Endothelial cell of umbilical vein (primary cell): ENCODE results near the gene FOXA1.

Source experiments
- EZH2 ChIP-seq: IDR thresholded peaks from 2 replicates; pipeline ENCODE4 v1.6.1; 2012; ENCODE audit warnings: borderline replicate concordance, low read depth, mild to moderate bottlenecking, moderate library complexity, low read length, inconsistent platforms; ENCODE audit not compliant: severe bottlenecking
- GATA2 ChIP-seq: IDR thresholded peaks from 2 replicates; pipeline ENCODE4 v1.7.0; 2011; ENCODE audit warnings: low read depth, mild to moderate bottlenecking, moderate library complexity, mixed read lengths, low read length; ENCODE audit not compliant: insufficient read length, insufficient read depth
- JUN ChIP-seq: IDR thresholded peaks from 2 replicates; pipeline ENCODE4 v1.6.1; 2011; ENCODE audit warnings: borderline replicate concordance, low read depth; ENCODE audit not compliant: insufficient read length, insufficient read depth
- POLR2A ChIP-seq: IDR thresholded peaks from 2 replicates; pipeline ENCODE4 v1.6.1; 2012; ENCODE audit warnings: low read depth, mild to moderate bottlenecking, control low read depth, low read length
- POLR2AphosphoS5 ChIP-seq: IDR thresholded peaks from 2 replicates; pipeline ENCODE4 v1.6.1; 2012; ENCODE audit warnings: low read depth, mild to moderate bottlenecking, control low read depth, low read length, moderate library complexity; ENCODE audit not compliant: insufficient read depth
- TF ChIP-seq, protein P1 (sequence below), 2 donors: IDR thresholded peaks; 1 replicate in 1 of 2; 2 replicates in 1 of 2; pipeline ENCODE4 v1.5.1; 2011; ENCODE audit warnings: low read length in 2 of 2, mild to moderate bottlenecking in 2 of 2, moderate library complexity in 2 of 2, control low read depth in 1 of 2, inconsistent platforms in 1 of 2, low read depth in 1 of 2; ENCODE audit not compliant: insufficient read depth in 1 of 2; ENCODE audit errors: extremely low read depth in 1 of 2
- TF ChIP-seq, protein P2 (sequence below): IDR thresholded peaks from 2 replicates; pipeline ENCODE4 v1.6.1; 2011; ENCODE audit not compliant: insufficient read depth, insufficient read length

DNA sequence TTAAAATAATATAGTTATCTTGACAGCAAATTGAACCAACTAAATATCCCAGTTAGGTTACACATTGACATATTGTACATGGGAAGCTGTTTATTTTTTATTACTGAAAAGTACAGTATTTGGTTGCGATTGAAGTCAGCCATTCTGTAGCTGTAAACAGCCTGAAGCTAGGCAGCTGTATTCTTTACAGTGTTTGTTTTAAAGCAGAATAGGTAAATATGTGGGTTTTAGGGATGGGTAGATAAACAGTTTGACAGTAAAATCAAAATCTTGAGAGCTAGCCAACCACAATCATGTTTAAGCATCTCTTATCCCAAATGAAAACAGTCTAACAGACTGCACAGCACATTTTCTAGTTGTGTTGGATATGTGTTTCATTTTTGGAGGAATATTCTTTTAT lies 46.1 kb upstream of the FOXA1 start:
- TF ChIP-seq GATA2 (no peak), POLR2A (no peak), JUN (no peak), POLR2AphosphoS5 (no peak), EZH2 (no peak)
- TF ChIP-seq, protein P1, sequence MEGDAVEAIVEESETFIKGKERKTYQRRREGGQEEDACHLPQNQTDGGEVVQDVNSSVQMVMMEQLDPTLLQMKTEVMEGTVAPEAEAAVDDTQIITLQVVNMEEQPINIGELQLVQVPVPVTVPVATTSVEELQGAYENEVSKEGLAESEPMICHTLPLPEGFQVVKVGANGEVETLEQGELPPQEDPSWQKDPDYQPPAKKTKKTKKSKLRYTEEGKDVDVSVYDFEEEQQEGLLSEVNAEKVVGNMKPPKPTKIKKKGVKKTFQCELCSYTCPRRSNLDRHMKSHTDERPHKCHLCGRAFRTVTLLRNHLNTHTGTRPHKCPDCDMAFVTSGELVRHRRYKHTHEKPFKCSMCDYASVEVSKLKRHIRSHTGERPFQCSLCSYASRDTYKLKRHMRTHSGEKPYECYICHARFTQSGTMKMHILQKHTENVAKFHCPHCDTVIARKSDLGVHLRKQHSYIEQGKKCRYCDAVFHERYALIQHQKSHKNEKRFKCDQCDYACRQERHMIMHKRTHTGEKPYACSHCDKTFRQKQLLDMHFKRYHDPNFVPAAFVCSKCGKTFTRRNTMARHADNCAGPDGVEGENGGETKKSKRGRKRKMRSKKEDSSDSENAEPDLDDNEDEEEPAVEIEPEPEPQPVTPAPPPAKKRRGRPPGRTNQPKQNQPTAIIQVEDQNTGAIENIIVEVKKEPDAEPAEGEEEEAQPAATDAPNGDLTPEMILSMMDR (IDR thresholded peaks at IDR 0.05; ENCODE audit: extremely low read depth in 1 of 2, insufficient read depth in 1 of 2, low read depth in 1 of 2, low read length in 2 of 2): no peak
- TF ChIP-seq, protein P2, sequence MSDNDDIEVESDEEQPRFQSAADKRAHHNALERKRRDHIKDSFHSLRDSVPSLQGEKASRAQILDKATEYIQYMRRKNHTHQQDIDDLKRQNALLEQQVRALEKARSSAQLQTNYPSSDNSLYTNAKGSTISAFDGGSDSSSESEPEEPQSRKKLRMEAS: no peak
